Measurements from ENCODE around the gene CITED2. TPM values are rescaled to one million over a fixed set of nuclear protein-coding genes. Genes with fewer than 3 reads are reported as not detected.
A peak's percentile ranks its signal among the peaks of the same experiment; 100 is the strongest.
"Not testable (repeated sequence)": the region's sequence is repeated elsewhere in the genome, so short reads cannot be mapped to it uniquely, and the experiment has no call there.

CITED2 gene
- total RNA-seq, 1 donor from 2014 or later, result 22.5 TPM

DNA sequence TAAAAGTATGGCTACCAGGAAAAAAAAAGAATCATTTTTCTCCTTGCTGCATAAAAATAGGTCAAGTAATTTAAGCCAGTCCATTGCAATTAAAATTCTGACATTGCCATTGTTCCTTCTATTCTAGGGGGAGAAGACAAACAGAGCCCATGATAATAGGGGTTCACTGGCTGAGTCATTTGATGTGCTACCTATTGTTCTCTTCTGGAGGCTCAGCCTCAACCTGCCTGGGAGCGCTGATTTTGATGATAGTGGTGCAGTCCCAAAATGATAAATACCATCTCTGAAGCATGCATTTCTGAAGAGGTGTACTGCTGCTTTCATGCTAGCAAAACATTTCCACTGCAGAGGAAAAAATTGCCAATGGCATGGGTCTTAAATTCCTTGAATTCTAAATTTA, 5.8 kb downstream of the CITED2 start:
- no peak for ATAC-seq (ENCODE audit: low read depth)
- intact Hi-C loops (cut with micrococcal nuclease), result loop anchor here (1.0 kb wide), 1 partner anchor 559 kb away; no protein-coding TSS in a partner anchor
- ChIA-PET POLR2A (no interaction called here), CTCF (interaction anchor here (4.9 kb wide), 1 partner anchor 149 kb away, joined by 220 read pairs; no protein-coding TSS in a partner anchor)
- peaks cover 31% of the 10 kb centered on the region for H3K4me1 Mint-ChIP-seq
- H3K27ac Mint-ChIP-seq, result no peak overlapping the region
- H3K9me3 Mint-ChIP-seq, result no peaks in the 10 kb centered on the region
- H3K4me3 Mint-ChIP-seq, result no peak overlapping the region
- DNase-seq, result no peak
- no peaks in the 10 kb centered on the region for H3K27me3 Mint-ChIP-seq
- peaks cover 10% of the 10 kb centered on the region for H3K36me3 Mint-ChIP-seq (ENCODE audit: low read depth)
- TF ChIP-seq, protein P1, sequence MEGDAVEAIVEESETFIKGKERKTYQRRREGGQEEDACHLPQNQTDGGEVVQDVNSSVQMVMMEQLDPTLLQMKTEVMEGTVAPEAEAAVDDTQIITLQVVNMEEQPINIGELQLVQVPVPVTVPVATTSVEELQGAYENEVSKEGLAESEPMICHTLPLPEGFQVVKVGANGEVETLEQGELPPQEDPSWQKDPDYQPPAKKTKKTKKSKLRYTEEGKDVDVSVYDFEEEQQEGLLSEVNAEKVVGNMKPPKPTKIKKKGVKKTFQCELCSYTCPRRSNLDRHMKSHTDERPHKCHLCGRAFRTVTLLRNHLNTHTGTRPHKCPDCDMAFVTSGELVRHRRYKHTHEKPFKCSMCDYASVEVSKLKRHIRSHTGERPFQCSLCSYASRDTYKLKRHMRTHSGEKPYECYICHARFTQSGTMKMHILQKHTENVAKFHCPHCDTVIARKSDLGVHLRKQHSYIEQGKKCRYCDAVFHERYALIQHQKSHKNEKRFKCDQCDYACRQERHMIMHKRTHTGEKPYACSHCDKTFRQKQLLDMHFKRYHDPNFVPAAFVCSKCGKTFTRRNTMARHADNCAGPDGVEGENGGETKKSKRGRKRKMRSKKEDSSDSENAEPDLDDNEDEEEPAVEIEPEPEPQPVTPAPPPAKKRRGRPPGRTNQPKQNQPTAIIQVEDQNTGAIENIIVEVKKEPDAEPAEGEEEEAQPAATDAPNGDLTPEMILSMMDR (IDR thresholded peaks at IDR 0.05), result no peak

DNA sequence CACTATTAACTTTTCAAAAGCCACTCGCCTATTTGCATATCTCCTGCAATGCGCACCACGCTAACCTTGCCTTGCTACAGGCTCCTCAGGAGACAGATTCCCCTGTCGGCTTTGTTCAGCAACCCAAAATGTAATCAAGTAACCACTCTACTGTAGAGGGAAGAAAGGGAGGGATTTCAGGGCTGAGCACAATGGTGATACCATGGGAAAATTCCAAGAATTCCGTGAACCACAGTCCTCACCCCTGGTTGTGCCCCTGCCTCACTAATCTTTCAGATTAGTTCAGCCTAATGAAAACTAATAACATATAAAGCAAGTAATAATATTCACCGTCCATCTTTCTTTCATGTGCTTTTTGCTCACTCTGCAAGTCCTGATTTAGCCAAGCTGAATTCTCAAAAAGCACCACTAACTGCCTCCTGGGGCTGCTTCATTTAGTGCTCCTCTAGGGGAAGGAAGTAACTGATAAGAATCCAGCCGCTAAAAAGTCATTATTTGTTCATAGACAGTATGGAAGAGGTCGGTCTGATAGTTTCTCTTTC, 6.6 kb downstream of the CITED2 start:
- TF ChIP-seq, protein P1 (IDR thresholded peaks at IDR 0.05), result no peak
- ChIA-PET CTCF (interaction anchor here (4.9 kb wide), 1 partner anchor 148 kb away, joined by 220 read pairs; no protein-coding TSS in a partner anchor), POLR2A (interaction anchor here (0.6 to 0.9 kb wide), 2 partner anchors 39 to 339 kb away, joined by 3 to 11 read pairs; partner anchors contain the start of gene ABRACL)
- Mint-ChIP-seq H3K27ac (no peak overlapping the region), H3K27me3 (no peaks in the 10 kb centered on the region), H3K4me1 (peaks cover 36% of the 10 kb centered on the region), H3K36me3 (ENCODE audit: low read depth) (peaks cover 5% of the 10 kb centered on the region), H3K4me3 (no peak overlapping the region), H3K9me3 (no peaks in the 10 kb centered on the region)
- intact Hi-C loops (cut with micrococcal nuclease), result no loop called here
- ATAC-seq (ENCODE audit: low read depth) (no peak), DNase-seq (no peak)

DNA sequence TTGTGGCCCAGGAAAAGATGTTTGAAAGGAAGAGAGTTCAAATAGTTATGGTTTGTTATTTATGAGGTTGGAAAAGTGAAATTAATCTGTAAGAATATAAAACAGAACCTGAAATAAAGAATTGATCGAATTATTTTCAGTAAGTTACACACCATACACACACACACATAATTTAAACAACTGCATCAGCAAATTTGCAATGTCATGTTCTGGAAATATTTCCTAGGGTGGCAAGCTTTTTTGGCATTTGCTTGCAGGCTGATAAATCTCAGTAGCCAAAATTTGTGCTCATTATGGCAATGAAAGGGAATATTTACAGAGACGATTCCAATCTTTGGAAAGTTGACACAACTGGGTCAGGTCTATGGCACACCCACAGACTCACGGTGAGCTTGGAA, 9.5 kb downstream of the CITED2 start:
- TF ChIP-seq, protein P1 (IDR thresholded peaks at IDR 0.05), result no peak
- no peak overlapping the region for H3K27ac Mint-ChIP-seq
- CTCF ChIA-PET, result interaction anchor here (0.6 to 4.9 kb wide), 46 partner anchors 9 to 777 kb away, joined by 3 to 220 read pairs (median 4); partner anchors contain the start of genes CCDC28A, CITED2, REPS1 and TXLNB
- H3K4me3 Mint-ChIP-seq, result no peak overlapping the region
- H3K36me3 Mint-ChIP-seq (ENCODE audit: low read depth), result peaks cover under 1% of the 10 kb centered on the region
- peaks cover 25% of the 10 kb centered on the region for H3K4me1 Mint-ChIP-seq
- ATAC-seq (ENCODE audit: low read depth) (no peak), DNase-seq (no peak)
- POLR2A ChIA-PET, result interaction anchor here (0.6 to 1.8 kb wide), 7 partner anchors 9 to 549 kb away, joined by 3 to 13 read pairs (median 4); partner anchors contain the start of gene CITED2
- H3K9me3 Mint-ChIP-seq, result no peaks in the 10 kb centered on the region
- H3K27me3 Mint-ChIP-seq, result no peaks in the 10 kb centered on the region
- intact Hi-C loops (cut with micrococcal nuclease), result loop anchor here (1.0 to 2.0 kb wide), 12 partner anchors 40 to 776 kb away; partner anchors contain the start of genes CCDC28A and TXLNB

GRCh38 chr6:139364302-139364981, 10.0 kb downstream of the CITED2 start:
- TF ChIP-seq, protein P1 (IDR thresholded peaks at IDR 0.05), result peak; percentile 67
- DNase-seq (no peak), ATAC-seq (ENCODE audit: low read depth) (peak; percentile 67)
- Mint-ChIP-seq H3K4me1 (peaks cover 20% of the 10 kb centered on the region), H3K27me3 (no peaks in the 10 kb centered on the region), H3K9me3 (no peaks in the 10 kb centered on the region), H3K4me3 (peak overlapping the region; percentile 9), H3K27ac (no peak overlapping the region), H3K36me3 (ENCODE audit: low read depth) (peaks cover 2% of the 10 kb centered on the region)
- POLR2A ChIA-PET, result interaction anchor here (0.6 to 1.8 kb wide), 8 partner anchors 10 to 548 kb away, joined by 3 to 13 read pairs (median 4); partner anchors contain the start of gene CITED2
- CTCF ChIA-PET, result interaction anchor here (0.6 to 4.9 kb wide), 48 partner anchors 9 to 1989 kb away, joined by 3 to 220 read pairs (median 4); partner anchors contain the start of genes CCDC28A, CITED2, REPS1 and TXLNB
- intact Hi-C loops (cut with micrococcal nuclease), result loop anchor here (1.0 to 2.0 kb wide), 12 partner anchors 40 to 776 kb away; partner anchors contain the start of genes CCDC28A and TXLNB

GRCh38 chr6:139363797-139364196, 10.7 kb downstream of the CITED2 start:
- peaks cover 22% of the 10 kb centered on the region for H3K4me1 Mint-ChIP-seq
- H3K27me3 Mint-ChIP-seq; H3K27ac Mint-ChIP-seq; H3K4me3 Mint-ChIP-seq; DNase-seq; H3K36me3 Mint-ChIP-seq (ENCODE audit: low read depth); ATAC-seq (ENCODE audit: low read depth); H3K9me3 Mint-ChIP-seq: not testable (repeated sequence)
- intact Hi-C loops (cut with micrococcal nuclease), result loop anchor here (1.0 to 2.0 kb wide), 12 partner anchors 39 to 775 kb away; partner anchors contain the start of genes CCDC28A and TXLNB
- ChIA-PET CTCF (interaction anchor here (0.9 to 4.9 kb wide), 29 partner anchors 10 to 776 kb away, joined by 3 to 220 read pairs (median 5); partner anchors contain the start of genes CITED2 and TXLNB), POLR2A (interaction anchor here (0.6 to 1.8 kb wide), 4 partner anchors 10 to 239 kb away, joined by 4 to 13 read pairs (median 9); partner anchors contain the start of gene CITED2)

GRCh38 chr6:139363123-139363522, 11.3 kb downstream of the CITED2 start:
- DNase-seq; ATAC-seq (ENCODE audit: low read depth); CTCF ChIA-PET; H3K27ac Mint-ChIP-seq; H3K4me3 Mint-ChIP-seq; POLR2A ChIA-PET; H3K36me3 Mint-ChIP-seq (ENCODE audit: low read depth); intact Hi-C loops (cut with micrococcal nuclease); H3K9me3 Mint-ChIP-seq; H3K27me3 Mint-ChIP-seq: not testable (repeated sequence)
- peaks cover 26% of the 10 kb centered on the region for H3K4me1 Mint-ChIP-seq

Measured in activated B cell treated with CpG ODN at 0.5 μM for 24 hours (primary cell).